Measurements from ENCODE around the gene RHBDL1.

DNA sequence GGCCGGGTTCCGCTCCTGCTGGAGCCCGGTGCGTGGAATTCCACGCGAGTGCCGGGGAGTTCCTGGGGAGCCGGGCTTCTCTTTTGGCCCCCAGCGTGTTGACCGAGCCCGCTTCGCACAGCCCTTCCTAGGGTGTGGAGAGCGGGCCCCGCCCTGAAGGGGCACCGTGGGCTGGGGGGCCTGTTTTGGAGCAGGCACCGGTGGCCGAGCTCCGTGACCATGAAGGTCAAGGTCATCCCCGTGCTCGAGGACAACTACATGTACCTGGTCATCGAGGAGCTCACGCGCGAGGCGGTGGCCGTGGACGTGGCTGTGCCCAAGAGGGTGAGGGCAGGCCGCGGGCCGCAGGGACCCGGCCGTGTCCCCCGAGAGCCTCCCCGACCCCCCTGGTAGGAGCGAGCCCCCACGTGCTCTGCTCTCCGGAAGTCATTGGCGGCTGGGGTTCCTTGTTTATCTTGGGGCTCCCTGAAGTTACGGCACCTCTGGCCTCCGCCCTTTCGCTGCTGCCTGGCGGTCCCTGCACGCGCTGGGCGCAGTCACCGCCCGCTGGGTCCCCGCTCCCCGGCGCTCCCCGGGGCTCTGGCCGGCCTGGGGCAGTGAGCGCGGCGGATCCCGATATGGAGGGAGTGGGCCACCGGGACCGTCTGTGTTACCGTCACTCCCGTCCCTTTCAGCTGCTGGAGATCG is 52.0 kb downstream of the RHBDL1 start:
- TF ChIP-seq EZH2 (IDR thresholded peaks at IDR 0.05; ENCODE audit: insufficient read depth, poor library complexity, severe bottlenecking) (no peak), EZH2phosphoT487 (IDR thresholded peaks at IDR 0.05; ENCODE audit: insufficient read depth, low read depth) (no peak)
